HUES64 (cell line): ENCODE results near the gene ANGPT4.

Experiments used
- H3K27ac ChIP-seq: 2 replicates; pipeline ENCODE4 v1.7.0; 2013; ENCODE audit warnings: low read depth, low read length, inconsistent platforms
- H3K27me3 ChIP-seq: 2 replicates; pipeline ENCODE4 v1.6.1; 2013; ENCODE audit warnings: mild to moderate bottlenecking, low read length; ENCODE audit not compliant: insufficient read depth
- H3K36me3 ChIP-seq: 2 replicates; pipeline ENCODE4 v1.6.1; 2013; ENCODE audit warnings: mild to moderate bottlenecking, low read length; ENCODE audit not compliant: insufficient read depth
- H3K4me1 ChIP-seq: 2 replicates; pipeline ENCODE4 v1.6.1; 2013; ENCODE audit warnings: mild to moderate bottlenecking, low read length, moderate library complexity; ENCODE audit not compliant: insufficient read depth
- H3K4me3 ChIP-seq: 2 replicates; pipeline ENCODE4 v1.5.1; 2013; ENCODE audit warnings: mild to moderate bottlenecking, low read length, moderate library complexity
- H3K9ac ChIP-seq: 2 replicates; pipeline ENCODE4 v1.6.1; 2013; ENCODE audit warnings: mild to moderate bottlenecking, low read depth, low read length
- H3K9me3 ChIP-seq: 2 replicates; pipeline ENCODE4 v1.6.1; 2013; ENCODE audit warnings: low read depth, low read length; ENCODE audit not compliant: insufficient read depth
- WGBS: fragments of 150-250, 120-280 bp; methylation state at CpG from one replicate; pipeline ENCODE4 v1.1.7; 2013; ENCODE audit warnings: missing lambda C conversion rate; 5-methylcytosine and 5-hydroxymethylcytosine counted together

ANGPT4 gene

GRCh38 chr20:939606-940005, 23.5 kb upstream of the ANGPT4 start:
- Histone ChIP-seq H3K9me3 (no peaks in the 10 kb centered on the region), H3K27ac (no peak overlapping the region)
- 96% methylated on average over 5 of the region's 5 CpGs for WGBS

GRCh38 chr20:934186-934840, 18.2 kb upstream of the ANGPT4 start:
- Histone ChIP-seq H3K36me3 (no peaks in the 10 kb centered on the region), H3K4me1 (no peaks in the 10 kb centered on the region), H3K9ac (no peak overlapping the region), H3K27ac (no peak overlapping the region), H3K27me3 (no peaks in the 10 kb centered on the region), H3K9me3 (peaks cover 28% of the 10 kb centered on the region), H3K4me3 (no peak overlapping the region)
- WGBS, result 63% methylated on average over 8 of the region's 9 CpGs

More at GRCh38 chr20:939606-940005, 23.5 kb upstream of the ANGPT4 start:
- no peak overlapping the region for H3K9ac ChIP-seq
- no peak overlapping the region for H3K4me3 ChIP-seq
- no peaks in the 10 kb centered on the region for H3K36me3 ChIP-seq
- peaks cover 13% of the 10 kb centered on the region for H3K4me1 ChIP-seq
- H3K27me3 ChIP-seq, result no peaks in the 10 kb centered on the region

- WGBS, result 91% methylated on average over 1 of the region's 2 CpGs
These were observed 16.9 kb upstream of the ANGPT4 start for GRCh38 chr20:933029-933428.

GRCh38 chr20:931401-931800, 15.3 kb upstream of the ANGPT4 start:
- Histone ChIP-seq H3K4me3 (no peak overlapping the region), H3K36me3 (no peaks in the 10 kb centered on the region), H3K9me3 (peaks cover 33% of the 10 kb centered on the region), H3K4me1 (no peaks in the 10 kb centered on the region), H3K27me3 (no peaks in the 10 kb centered on the region), H3K27ac (no peak overlapping the region), H3K9ac (no peak overlapping the region)
- 0% methylated on average over 1 of the region's 1 CpG for WGBS

More at GRCh38 chr20:933029-933428, 16.9 kb upstream of the ANGPT4 start:
- H3K9me3 ChIP-seq, result peaks cover 33% of the 10 kb centered on the region
- no peaks in the 10 kb centered on the region for H3K27me3 ChIP-seq
- H3K36me3 ChIP-seq, result no peaks in the 10 kb centered on the region
- H3K9ac ChIP-seq, result no peak overlapping the region
- no peaks in the 10 kb centered on the region for H3K4me1 ChIP-seq
- H3K27ac ChIP-seq, result no peak overlapping the region
- H3K4me3 ChIP-seq, result no peak overlapping the region

GRCh38 chr20:926670-927069, 10.5 kb upstream of the ANGPT4 start:
- Histone ChIP-seq H3K9me3 (peaks cover 26% of the 10 kb centered on the region), H3K27ac (no peak overlapping the region), H3K4me1 (no peaks in the 10 kb centered on the region), H3K36me3 (no peaks in the 10 kb centered on the region), H3K4me3 (no peak overlapping the region), H3K9ac (no peak overlapping the region), H3K27me3 (no peaks in the 10 kb centered on the region)
- WGBS, result 92% methylated on average over 6 of the region's 6 CpGs

GRCh38 chr20:925516-925915, 9.4 kb upstream of the ANGPT4 start:
- H3K4me3 ChIP-seq, result no peak overlapping the region
- H3K9me3 ChIP-seq, result peaks cover 15% of the 10 kb centered on the region
- WGBS, result 96% methylated on average over 9 of the region's 9 CpGs
- no peaks in the 10 kb centered on the region for H3K4me1 ChIP-seq
- no peak overlapping the region for H3K9ac ChIP-seq
- no peaks in the 10 kb centered on the region for H3K36me3 ChIP-seq
- H3K27me3 ChIP-seq, result no peaks in the 10 kb centered on the region
- H3K27ac ChIP-seq, result no peak overlapping the region

- H3K9ac ChIP-seq, result no peak overlapping the region
- H3K36me3 ChIP-seq, result no peaks in the 10 kb centered on the region
- no peak overlapping the region for H3K27ac ChIP-seq
- H3K9me3 ChIP-seq, result peaks cover 8% of the 10 kb centered on the region; the same call in 1 of the 2 replicates
- H3K4me1 ChIP-seq, result no peaks in the 10 kb centered on the region
- no peaks in the 10 kb centered on the region for H3K27me3 ChIP-seq
- H3K4me3 ChIP-seq, result no peak overlapping the region
These were observed 8.5 kb upstream of the ANGPT4 start for GRCh38 chr20:924639-925038.

GRCh38 chr20:922781-923180, 6.6 kb upstream of the ANGPT4 start:
- H3K36me3 ChIP-seq, result no peaks in the 10 kb centered on the region
- WGBS, result 85% methylated on average over 4 of the region's 4 CpGs
- H3K4me3 ChIP-seq, result no peak overlapping the region
- no peak overlapping the region for H3K27ac ChIP-seq
- no peaks in the 10 kb centered on the region for H3K27me3 ChIP-seq
- no peaks in the 10 kb centered on the region for H3K9me3 ChIP-seq
- no peaks in the 10 kb centered on the region for H3K4me1 ChIP-seq
- no peak overlapping the region for H3K9ac ChIP-seq

GRCh38 chr20:921068-921467, 4.9 kb upstream of the ANGPT4 start:
- Histone ChIP-seq H3K9ac (no peak overlapping the region), H3K4me1 (peaks cover 4% of the 10 kb centered on the region), H3K27me3 (no peaks in the 10 kb centered on the region), H3K4me3 (no peak overlapping the region), H3K27ac (no peak overlapping the region), H3K9me3 (no peaks in the 10 kb centered on the region), H3K36me3 (no peaks in the 10 kb centered on the region)
- WGBS, result 92% methylated on average over 5 of the region's 5 CpGs

- WGBS, result 97% methylated on average over 4 of the region's 4 CpGs
- Histone ChIP-seq H3K4me3 (no peak overlapping the region), H3K4me1 (peaks cover 9% of the 10 kb centered on the region), H3K36me3 (no peaks in the 10 kb centered on the region), H3K27me3 (no peaks in the 10 kb centered on the region), H3K27ac (no peak overlapping the region), H3K9me3 (no peaks in the 10 kb centered on the region), H3K9ac (no peak overlapping the region)
These were observed 4.2 kb upstream of the ANGPT4 start for GRCh38 chr20:920311-920710.

- WGBS, result 55% methylated on average over 5 of the region's 5 CpGs
- peaks cover 9% of the 10 kb centered on the region for H3K4me1 ChIP-seq
These were observed 3.4 kb upstream of the ANGPT4 start for GRCh38 chr20:919491-919916.

GRCh38 chr20:917416-917815, 1.3 kb upstream of the ANGPT4 start:
- H3K27ac ChIP-seq, result no peak overlapping the region
- WGBS, result 86% methylated on average over 4 of the region's 4 CpGs

More at GRCh38 chr20:919491-919916, 3.4 kb upstream of the ANGPT4 start:
- Histone ChIP-seq H3K27ac (no peak overlapping the region), H3K36me3 (no peaks in the 10 kb centered on the region), H3K4me3 (no peak overlapping the region), H3K9me3 (no peaks in the 10 kb centered on the region), H3K9ac (no peak overlapping the region), H3K27me3 (no peaks in the 10 kb centered on the region)

More at GRCh38 chr20:917416-917815, 1.3 kb upstream of the ANGPT4 start:
- Histone ChIP-seq H3K4me1 (peaks cover 9% of the 10 kb centered on the region), H3K27me3 (no peaks in the 10 kb centered on the region), H3K9ac (no peak overlapping the region), H3K36me3 (no peaks in the 10 kb centered on the region), H3K9me3 (no peaks in the 10 kb centered on the region), H3K4me3 (no peak overlapping the region)
